WTC11 (cell line): Measurements from ENCODE around the gene A4GNT.

ENCODE experiments used
- CREM ChIP-seq: sonication (generic); formaldehyde crosslinking; IDR thresholded peaks from 2 replicates; pipeline ENCODE4 v1.8.1; 2022; ENCODE audit warnings: mild to moderate bottlenecking, missing genetic modification reagents, moderate library complexity
- CTCF ChIP-seq: fragments of 200-600 bp; IDR thresholded peaks from 2 replicates; pipeline ENCODE4 v1.8.0; 2022; ENCODE audit warnings: antibody characterized with exemption
- FOXK1 ChIP-seq: sonication (generic); formaldehyde crosslinking; IDR thresholded peaks from 2 replicates; pipeline ENCODE4 v1.8.0; 2022; ENCODE audit warnings: mild to moderate bottlenecking, moderate library complexity, missing genetic modification reagents
- NFYB ChIP-seq: sonication (generic); formaldehyde crosslinking; conservative IDR thresholded peaks from 2 replicates; pipeline ENCODE4 v1.8.0; 2022; ENCODE audit warnings: low read depth, missing genetic modification reagents
- SP1 ChIP-seq: sonication (generic); formaldehyde crosslinking; conservative IDR thresholded peaks from 2 replicates; pipeline ENCODE4 v1.8.1; 2022; ENCODE audit warnings: missing genetic modification reagents
- TF ChIP-seq, protein P1 (sequence below): sonication (generic); formaldehyde crosslinking; IDR thresholded peaks from 2 replicates; pipeline ENCODE4 v1.8.1; 2023; ENCODE audit warnings: mild to moderate bottlenecking, missing genetic modification reagents, moderate library complexity
- TF ChIP-seq, protein P2 (sequence below): sonication (generic); formaldehyde crosslinking; IDR thresholded peaks from 2 replicates; pipeline ENCODE4 v1.8.1; 2023; ENCODE audit warnings: mild to moderate bottlenecking, moderate library complexity, missing genetic modification reagents

GRCh38 chr3:138180375-138181029 lies 48.3 kb upstream of the A4GNT start:
- no peak for TF ChIP-seq CTCF
- no peak for TF ChIP-seq FOXK1 (CRISPR knock-in tag)
- TF ChIP-seq SP1 (CRISPR knock-in tag): no peak
- no peak for TF ChIP-seq NFYB (CRISPR knock-in tag)
- TF ChIP-seq, protein P1, sequence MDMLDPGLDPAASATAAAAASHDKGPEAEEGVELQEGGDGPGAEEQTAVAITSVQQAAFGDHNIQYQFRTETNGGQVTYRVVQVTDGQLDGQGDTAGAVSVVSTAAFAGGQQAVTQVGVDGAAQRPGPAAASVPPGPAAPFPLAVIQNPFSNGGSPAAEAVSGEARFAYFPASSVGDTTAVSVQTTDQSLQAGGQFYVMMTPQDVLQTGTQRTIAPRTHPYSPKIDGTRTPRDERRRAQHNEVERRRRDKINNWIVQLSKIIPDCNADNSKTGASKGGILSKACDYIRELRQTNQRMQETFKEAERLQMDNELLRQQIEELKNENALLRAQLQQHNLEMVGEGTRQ (CRISPR knock-in tag): no peak
- TF ChIP-seq, protein P2, sequence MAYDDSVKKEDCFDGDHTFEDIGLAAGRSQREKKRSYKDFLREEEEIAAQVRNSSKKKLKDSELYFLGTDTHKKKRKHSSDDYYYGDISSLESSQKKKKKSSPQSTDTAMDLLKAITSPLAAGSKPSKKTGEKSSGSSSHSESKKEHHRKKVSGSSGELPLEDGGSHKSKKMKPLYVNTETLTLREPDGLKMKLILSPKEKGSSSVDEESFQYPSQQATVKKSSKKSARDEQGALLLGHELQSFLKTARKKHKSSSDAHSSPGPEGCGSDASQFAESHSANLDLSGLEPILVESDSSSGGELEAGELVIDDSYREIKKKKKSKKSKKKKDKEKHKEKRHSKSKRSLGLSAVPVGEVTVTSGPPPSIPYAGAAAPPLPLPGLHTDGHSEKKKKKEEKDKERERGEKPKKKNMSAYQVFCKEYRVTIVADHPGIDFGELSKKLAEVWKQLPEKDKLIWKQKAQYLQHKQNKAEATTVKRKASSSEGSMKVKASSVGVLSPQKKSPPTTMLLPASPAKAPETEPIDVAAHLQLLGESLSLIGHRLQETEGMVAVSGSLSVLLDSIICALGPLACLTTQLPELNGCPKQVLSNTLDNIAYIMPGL (CRISPR knock-in tag): no peak
- no peak for TF ChIP-seq CREM (CRISPR knock-in tag)
